Liver (tissue), 9 donors: ENCODE measurements around the gene CMC1. TPM values are rescaled to one million over a fixed set of nuclear protein-coding genes. Genes with fewer than 3 reads are reported as not detected.
A peak's percentile ranks its signal among the peaks of the same experiment; 100 is the strongest.

Source experiments
- DNase-seq: peaks from one replicate; pipeline ENCODE4 v3.0.0-alpha.2; 2017; ENCODE audit warnings: low spot score
- H3K27ac ChIP-seq, 2 donors: one replicate each; pipeline ENCODE4 v1.7.0; 2013; ENCODE audit warnings: inconsistent platforms in 2 of 2, low read length in 2 of 2, control low read depth in 1 of 2, low read depth in 1 of 2, mild to moderate bottlenecking in 1 of 2
- H3K27me3 ChIP-seq, 4 donors: one replicate each; pipeline versions ENCODE4 v1.6.1 to v1.7.0; 2013; ENCODE audit warnings: low read length in 3 of 4, inconsistent platforms in 1 of 4, mild to moderate bottlenecking in 1 of 4, moderate library complexity in 1 of 4; ENCODE audit not compliant: control insufficient read depth in 4 of 4, insufficient read depth in 4 of 4
- H3K36me3 ChIP-seq, 4 donors: one replicate each; pipeline versions ENCODE4 v1.6.1 to v1.7.0; 2013; ENCODE audit warnings: low read length in 3 of 4, mild to moderate bottlenecking in 3 of 4, low read depth in 1 of 4, moderate library complexity in 1 of 4; ENCODE audit not compliant: control insufficient read depth in 4 of 4, insufficient read depth in 3 of 4
- H3K4me1 ChIP-seq, 4 donors: one replicate each; pipeline versions ENCODE4 v1.6.1 to v1.7.0; 2013; ENCODE audit warnings: low read length in 3 of 4, mild to moderate bottlenecking in 3 of 4, moderate library complexity in 1 of 4; ENCODE audit not compliant: control insufficient read depth in 4 of 4, insufficient read depth in 4 of 4
- H3K4me3 ChIP-seq, 3 donors: one replicate each; pipeline versions ENCODE4 v1.6.1 to v1.7.0; 2013; ENCODE audit warnings: low read length in 3 of 3, control low read depth in 1 of 3, low read depth in 1 of 3, mild to moderate bottlenecking in 1 of 3
- H3K9ac ChIP-seq, 2 donors: one replicate each; pipeline ENCODE4 v1.7.0; 2013; ENCODE audit warnings: low read length in 2 of 2, mild to moderate bottlenecking in 2 of 2, moderate library complexity in 2 of 2, control low read depth in 1 of 2, low read depth in 1 of 2
- H3K9me3 ChIP-seq, 4 donors: one replicate each; pipeline versions ENCODE4 v1.6.1 to v1.7.0; 2013; ENCODE audit warnings: low read length in 3 of 4; ENCODE audit not compliant: control insufficient read depth in 4 of 4
- ATF3 ChIP-seq: IDR thresholded peaks from 2 replicates; pipeline ENCODE4 v1.6.1; 2016; ENCODE audit warnings: antibody characterized with exemption
- EGR1 ChIP-seq, 2 donors: IDR thresholded peaks; 2 replicates each; pipeline ENCODE4 v1.6.1; 2016 to 2018; ENCODE audit warnings: antibody characterized with exemption in 2 of 2, low read depth in 2 of 2
- GABPA ChIP-seq, 2 donors: IDR thresholded peaks in 1 of 2; conservative IDR thresholded peaks in 1 of 2; 2 replicates each; pipeline ENCODE4 v1.6.1; 2016; ENCODE audit warnings: antibody characterized with exemption in 2 of 2, mild to moderate bottlenecking in 1 of 2, moderate library complexity in 1 of 2
- HNF4A ChIP-seq, 2 donors: conservative IDR thresholded peaks; 2 replicates each; pipeline ENCODE4 v1.6.1; 2016; ENCODE audit warnings: antibody characterized with exemption in 2 of 2, mild to moderate bottlenecking in 2 of 2
- RAD21 ChIP-seq, 2 donors: IDR thresholded peaks; 2 replicates each; pipeline ENCODE4 v1.6.1; 2016; ENCODE audit warnings: antibody characterized with exemption in 2 of 2, mild to moderate bottlenecking in 2 of 2
- RXRA ChIP-seq, 2 donors: IDR thresholded peaks; 2 replicates each; pipeline ENCODE4 v1.6.1; 2017 to 2018; ENCODE audit warnings: antibody characterized with exemption in 2 of 2, mild to moderate bottlenecking in 1 of 2
- YY1 ChIP-seq: IDR thresholded peaks from 2 replicates; pipeline ENCODE4 v1.6.1; 2016; ENCODE audit warnings: antibody characterized with exemption, mild to moderate bottlenecking
- ZBTB33 ChIP-seq: IDR thresholded peaks from 2 replicates; pipeline ENCODE4 v1.6.1; 2016; ENCODE audit warnings: antibody characterized with exemption
- WGBS: extraction: QIAGEN DNeasy Blood & Tissue Kit; methylation state at CpG from one replicate; pipeline ENCODE4 v1.1.7; 2013; 5-methylcytosine and 5-hydroxymethylcytosine counted together
- polyA plus RNA-seq, 2 donors: library from polyadenylated mRNA; stranded (reverse) in 1 of 2; unstranded in 1 of 2; fragments of 200-250 nt in 1 of 2; fragments of >200 nt in 1 of 2; fragmentation: Nextera tagmentation in 1 of 2; extraction: Ambion mirVana in 1 of 2; gene quantifications; one replicate each; pipeline versions ENCODE4 v1.2.1 to v1.2.3, GENCODE V29; 2013 to 2015
- total RNA-seq, 2 donors: library from RNA; depleted of rRNA; stranded (reverse); fragments of >200 nt; gene quantifications; one replicate each; pipeline ENCODE4 v1.2.3, GENCODE V29; 2014
- TF ChIP-seq, protein P1 (sequence below): IDR thresholded peaks from 2 replicates; pipeline ENCODE4 v1.6.1; 2016; ENCODE audit warnings: antibody characterized with exemption, mild to moderate bottlenecking
- TF ChIP-seq, protein P2 (sequence below): IDR thresholded peaks from 2 replicates; pipeline ENCODE4 v1.6.1; 2016; ENCODE audit warnings: antibody characterized with exemption
- TF ChIP-seq, protein P3 (sequence below): fragments of 150-350 bp; IDR thresholded peaks from 2 replicates; pipeline ENCODE4 v1.5.1; 2017; ENCODE audit warnings: improper control_type of control experiment, low read depth, low read length; ENCODE audit not compliant: missing input control
- donor health status: healthy.
- donor health status: healthy.
- donor health status: healthy.
- donor health status: healthy.
- donor health status: healthy.

Gene CMC1
- total and polyA plus RNA-seq, 4 donors, result 4.2 to 58.4 (median 15.6) TPM

GRCh38 chr3:28278918-28279317 lies 37.5 kb downstream of the CMC1 start:
- no peak overlapping the region for H3K27ac ChIP-seq
- H3K4me3 ChIP-seq, result no peak overlapping the region
- TF ChIP-seq RXRA (IDR thresholded peaks at IDR 0.05) (peak in 1 of 2 donors; percentile 11), RAD21 (IDR thresholded peaks at IDR 0.05) (no peak)
- TF ChIP-seq, protein P1, sequence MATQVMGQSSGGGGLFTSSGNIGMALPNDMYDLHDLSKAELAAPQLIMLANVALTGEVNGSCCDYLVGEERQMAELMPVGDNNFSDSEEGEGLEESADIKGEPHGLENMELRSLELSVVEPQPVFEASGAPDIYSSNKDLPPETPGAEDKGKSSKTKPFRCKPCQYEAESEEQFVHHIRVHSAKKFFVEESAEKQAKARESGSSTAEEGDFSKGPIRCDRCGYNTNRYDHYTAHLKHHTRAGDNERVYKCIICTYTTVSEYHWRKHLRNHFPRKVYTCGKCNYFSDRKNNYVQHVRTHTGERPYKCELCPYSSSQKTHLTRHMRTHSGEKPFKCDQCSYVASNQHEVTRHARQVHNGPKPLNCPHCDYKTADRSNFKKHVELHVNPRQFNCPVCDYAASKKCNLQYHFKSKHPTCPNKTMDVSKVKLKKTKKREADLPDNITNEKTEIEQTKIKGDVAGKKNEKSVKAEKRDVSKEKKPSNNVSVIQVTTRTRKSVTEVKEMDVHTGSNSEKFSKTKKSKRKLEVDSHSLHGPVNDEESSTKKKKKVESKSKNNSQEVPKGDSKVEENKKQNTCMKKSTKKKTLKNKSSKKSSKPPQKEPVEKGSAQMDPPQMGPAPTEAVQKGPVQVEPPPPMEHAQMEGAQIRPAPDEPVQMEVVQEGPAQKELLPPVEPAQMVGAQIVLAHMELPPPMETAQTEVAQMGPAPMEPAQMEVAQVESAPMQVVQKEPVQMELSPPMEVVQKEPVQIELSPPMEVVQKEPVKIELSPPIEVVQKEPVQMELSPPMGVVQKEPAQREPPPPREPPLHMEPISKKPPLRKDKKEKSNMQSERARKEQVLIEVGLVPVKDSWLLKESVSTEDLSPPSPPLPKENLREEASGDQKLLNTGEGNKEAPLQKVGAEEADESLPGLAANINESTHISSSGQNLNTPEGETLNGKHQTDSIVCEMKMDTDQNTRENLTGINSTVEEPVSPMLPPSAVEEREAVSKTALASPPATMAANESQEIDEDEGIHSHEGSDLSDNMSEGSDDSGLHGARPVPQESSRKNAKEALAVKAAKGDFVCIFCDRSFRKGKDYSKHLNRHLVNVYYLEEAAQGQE, result peak; percentile 39
- WGBS, result 67% methylated on average over 2 of the region's 2 CpGs
- DNase-seq, result no peak
- peaks cover 0 to 7% (median 0%) of the 10 kb centered on the region in 4 donors for H3K36me3 ChIP-seq
- no peaks in the 10 kb centered on the region for H3K9me3 ChIP-seq
- H3K9ac ChIP-seq, result no peak overlapping the region
- peaks cover 0 to 12% (median 3%) of the 10 kb centered on the region in 4 donors for H3K4me1 ChIP-seq
- no peaks in the 10 kb centered on the region for H3K27me3 ChIP-seq

GRCh38 chr3:28279770-28280169 lies 38.4 kb downstream of the CMC1 start:
- TF ChIP-seq EGR1 (IDR thresholded peaks at IDR 0.05; ENCODE audit: low read depth in 2 of 2), result no peak
- TF ChIP-seq RAD21 (IDR thresholded peaks at IDR 0.05), result no peak
- TF ChIP-seq, protein P1, result no peak
- TF ChIP-seq, protein P2, sequence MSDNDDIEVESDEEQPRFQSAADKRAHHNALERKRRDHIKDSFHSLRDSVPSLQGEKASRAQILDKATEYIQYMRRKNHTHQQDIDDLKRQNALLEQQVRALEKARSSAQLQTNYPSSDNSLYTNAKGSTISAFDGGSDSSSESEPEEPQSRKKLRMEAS, result no peak
- no peak for TF ChIP-seq YY1
- TF ChIP-seq, protein P3, sequence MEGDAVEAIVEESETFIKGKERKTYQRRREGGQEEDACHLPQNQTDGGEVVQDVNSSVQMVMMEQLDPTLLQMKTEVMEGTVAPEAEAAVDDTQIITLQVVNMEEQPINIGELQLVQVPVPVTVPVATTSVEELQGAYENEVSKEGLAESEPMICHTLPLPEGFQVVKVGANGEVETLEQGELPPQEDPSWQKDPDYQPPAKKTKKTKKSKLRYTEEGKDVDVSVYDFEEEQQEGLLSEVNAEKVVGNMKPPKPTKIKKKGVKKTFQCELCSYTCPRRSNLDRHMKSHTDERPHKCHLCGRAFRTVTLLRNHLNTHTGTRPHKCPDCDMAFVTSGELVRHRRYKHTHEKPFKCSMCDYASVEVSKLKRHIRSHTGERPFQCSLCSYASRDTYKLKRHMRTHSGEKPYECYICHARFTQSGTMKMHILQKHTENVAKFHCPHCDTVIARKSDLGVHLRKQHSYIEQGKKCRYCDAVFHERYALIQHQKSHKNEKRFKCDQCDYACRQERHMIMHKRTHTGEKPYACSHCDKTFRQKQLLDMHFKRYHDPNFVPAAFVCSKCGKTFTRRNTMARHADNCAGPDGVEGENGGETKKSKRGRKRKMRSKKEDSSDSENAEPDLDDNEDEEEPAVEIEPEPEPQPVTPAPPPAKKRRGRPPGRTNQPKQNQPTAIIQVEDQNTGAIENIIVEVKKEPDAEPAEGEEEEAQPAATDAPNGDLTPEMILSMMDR, result no peak
- no peak for TF ChIP-seq ATF3
- no peak for TF ChIP-seq HNF4A (conservative IDR thresholded peaks at IDR 0.05)
- no peak for TF ChIP-seq RXRA (IDR thresholded peaks at IDR 0.05)
- no peak for TF ChIP-seq GABPA (IDR thresholded peaks at IDR 0.05 in 1 of 2, conservative IDR thresholded peaks at IDR 0.05 in 1 of 2)
- no peak for TF ChIP-seq ZBTB33
- DNase-seq, result no peak
- Histone ChIP-seq H3K27me3 (no peaks in the 10 kb centered on the region), H3K4me1 (peaks cover 0 to 12% (median 3%) of the 10 kb centered on the region in 4 donors), H3K27ac (no peak overlapping the region), H3K9me3 (no peaks in the 10 kb centered on the region), H3K9ac (no peak overlapping the region), H3K36me3 (peaks cover 0 to 7% (median 0%) of the 10 kb centered on the region in 4 donors), H3K4me3 (no peak overlapping the region)
- WGBS, result 58% methylated on average over 4 of the region's 4 CpGs
